RWPE1 (cell line): ENCODE measurements around the gene ACOX3.

Experiments used
- CTCF ChIA-PET: fragments of 350-600 bp; sonication (Branson Sonifier 250); formaldehyde crosslinking; extraction: SDS; loops from one replicate; lab custom pipeline; 2021; lab: Yijun Ruan, JAX
- POLR2A ChIA-PET: fragments of 400-600 bp; formaldehyde crosslinking; extraction: SDS; loops from one replicate; lab custom pipeline; 2020; ENCODE audit warnings: antibody characterized with exemption; ENCODE audit not compliant: low non-redundant PET; lab: Yijun Ruan, JAX
- DNase-seq: peaks from one replicate; pipeline ENCODE4 v3.0.0; 2012; ENCODE audit warnings: low spot score
- H3K27ac ChIP-seq: fragments of 450-650 bp; 2 replicates; pipeline ENCODE4 v1.5.1; 2017
- CTCF ChIP-seq: fragments of 450-650 bp; conservative IDR thresholded peaks from 2 replicates; pipeline ENCODE4 v1.5.1; 2017; ENCODE audit warnings: low read depth, mild to moderate bottlenecking

ACOX3 gene

DNA sequence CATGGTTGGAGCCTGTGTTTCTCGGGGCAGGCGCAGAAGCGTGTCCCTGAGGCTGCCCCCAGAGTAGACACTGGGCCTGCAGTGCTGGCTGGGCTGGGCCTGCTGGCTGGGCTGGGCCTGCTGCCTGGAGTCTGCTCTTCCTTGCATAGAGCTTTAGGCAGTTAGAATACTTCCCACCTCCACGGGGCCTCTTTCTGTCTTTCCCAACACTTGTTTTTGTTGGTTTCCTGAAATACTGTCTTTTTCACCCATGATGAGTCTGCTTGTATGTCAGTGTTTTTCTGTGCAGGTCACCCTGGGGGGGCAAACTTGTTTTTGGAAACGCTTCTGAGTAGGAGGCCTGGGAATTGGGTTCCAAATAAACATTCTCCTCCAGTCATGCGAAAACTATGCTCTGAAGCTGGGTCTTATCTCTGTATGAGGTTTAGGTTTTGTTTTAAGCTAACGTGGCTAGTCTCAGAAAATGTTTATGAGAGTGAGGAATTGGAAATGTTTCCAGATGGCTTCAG is 32.2 kb upstream of the ACOX3 start:
- no peak for TF ChIP-seq CTCF
- CTCF ChIA-PET: interaction anchor here (1.4 kb wide), 1 partner anchor 135 kb away, joined by 5 read pairs; no protein-coding TSS in a partner anchor
- H3K27ac ChIP-seq: peak overlapping the region; percentile 14; the same call in 1 of the 2 replicates
- POLR2A ChIA-PET: no interaction called here
- no peak for DNase-seq

GRCh38 chr4:8472158-8472688 is 31.7 kb upstream of the ACOX3 start:
- no peak for TF ChIP-seq CTCF
- POLR2A ChIA-PET: no interaction called here
- CTCF ChIA-PET: interaction anchor here (1.1 to 1.4 kb wide), 2 partner anchors 126 to 135 kb away, joined by 5 read pairs; no protein-coding TSS in a partner anchor

DNA sequence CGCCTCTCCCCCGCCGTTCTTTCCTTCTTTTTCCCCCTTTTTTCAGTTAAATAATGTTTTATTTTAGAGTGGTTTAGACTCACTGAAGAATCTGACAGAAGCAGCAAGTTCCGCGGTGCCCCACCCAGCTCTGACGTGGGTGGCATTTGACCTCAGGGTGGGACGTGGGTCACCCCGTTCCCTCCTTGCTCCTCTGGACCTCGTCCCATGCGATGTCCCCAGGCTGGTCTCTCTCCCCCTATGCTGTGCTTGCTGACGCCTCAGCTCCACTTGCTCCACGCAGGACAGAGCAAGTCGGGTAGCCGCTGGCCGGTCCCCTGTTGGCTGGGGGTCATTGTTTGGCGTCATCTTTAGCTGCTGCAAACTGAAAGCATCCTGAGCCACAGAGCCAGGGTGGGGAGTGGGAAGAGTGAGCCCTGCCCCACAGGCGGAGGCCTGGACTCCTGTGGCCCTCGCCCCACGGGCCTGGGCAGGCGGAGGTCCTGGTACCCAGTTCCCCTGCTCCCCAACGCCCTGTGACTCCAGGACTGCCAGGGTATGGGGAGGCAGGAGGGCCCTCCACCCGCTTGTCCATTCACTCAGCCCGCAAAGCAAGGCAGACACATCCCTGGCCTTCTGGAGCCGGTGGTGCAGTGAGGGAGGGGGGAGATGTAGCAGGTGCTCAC is 30.8 kb upstream of the ACOX3 start:
- no peak for TF ChIP-seq CTCF
- ChIA-PET CTCF (interaction anchor here (1.1 kb wide), 1 partner anchor 127 kb away, joined by 5 read pairs; no protein-coding TSS in a partner anchor), POLR2A (no interaction called here)
- no peak overlapping the region for H3K27ac ChIP-seq
- no peak for DNase-seq

More at GRCh38 chr4:8472158-8472688, 31.7 kb upstream of the ACOX3 start:
- peak overlapping the region; percentile 14; the same call in 1 of the 2 replicates for H3K27ac ChIP-seq
- no peak for DNase-seq

DNA sequence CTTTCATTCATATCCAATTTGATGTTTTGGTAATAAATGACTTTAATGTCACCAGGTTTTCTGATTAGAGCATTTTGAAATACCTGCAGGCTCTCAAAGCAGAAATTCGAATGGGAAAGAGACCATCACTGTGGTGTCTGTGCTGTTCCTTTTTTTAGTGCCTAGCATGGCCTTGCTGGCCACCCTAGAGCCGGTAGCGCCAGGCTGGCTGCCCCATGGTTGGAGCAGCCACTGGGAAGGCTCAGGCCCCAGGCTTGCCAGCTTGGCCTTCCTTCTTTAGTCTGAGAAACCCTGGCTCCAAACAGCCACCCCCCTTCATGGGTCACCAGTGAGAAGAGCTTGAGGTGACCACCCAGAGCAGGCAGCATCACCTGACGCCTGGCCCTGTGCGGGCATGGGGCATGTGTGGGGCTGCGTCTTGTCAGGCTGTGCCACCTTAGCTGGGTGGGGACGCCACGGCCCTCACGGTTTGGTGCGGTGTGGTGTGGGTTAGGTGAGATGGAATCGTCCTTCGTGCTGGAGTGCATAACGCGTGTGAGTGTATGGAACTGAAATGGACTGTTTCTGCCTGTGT is 30.0 kb upstream of the ACOX3 start:
- no peak for TF ChIP-seq CTCF
- CTCF ChIA-PET: no interaction called here
- no peak overlapping the region for H3K27ac ChIP-seq
- POLR2A ChIA-PET: no interaction called here
- no peak for DNase-seq

DNA sequence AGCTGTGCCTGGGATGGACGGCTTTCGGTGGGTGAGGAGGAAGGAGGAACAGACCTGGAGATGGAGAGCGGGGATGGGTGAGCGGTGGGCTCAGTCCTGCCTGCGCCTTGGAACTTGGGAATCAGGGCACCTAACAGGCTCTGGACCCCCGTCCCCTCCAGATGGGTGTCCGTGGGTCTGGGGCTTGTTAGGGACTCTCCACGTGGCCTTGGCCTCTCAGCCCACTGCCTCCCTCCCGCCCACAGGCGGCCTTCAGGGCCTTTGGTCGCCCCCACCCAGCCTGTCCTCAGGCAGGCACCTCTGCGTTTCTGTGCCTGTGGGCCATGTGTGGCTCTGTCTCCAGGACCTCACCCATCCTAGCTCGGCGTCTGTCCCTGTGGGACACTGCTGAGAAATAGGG is 29.0 kb upstream of the ACOX3 start:
- TF ChIP-seq CTCF: no peak
- no peak overlapping the region for H3K27ac ChIP-seq
- ChIA-PET CTCF (interaction anchor here (1.0 kb wide), 2 partner anchors 15 to 127 kb away, joined by 3 to 4 read pairs; no protein-coding TSS in a partner anchor), POLR2A (no interaction called here)
- no peak for DNase-seq

DNA sequence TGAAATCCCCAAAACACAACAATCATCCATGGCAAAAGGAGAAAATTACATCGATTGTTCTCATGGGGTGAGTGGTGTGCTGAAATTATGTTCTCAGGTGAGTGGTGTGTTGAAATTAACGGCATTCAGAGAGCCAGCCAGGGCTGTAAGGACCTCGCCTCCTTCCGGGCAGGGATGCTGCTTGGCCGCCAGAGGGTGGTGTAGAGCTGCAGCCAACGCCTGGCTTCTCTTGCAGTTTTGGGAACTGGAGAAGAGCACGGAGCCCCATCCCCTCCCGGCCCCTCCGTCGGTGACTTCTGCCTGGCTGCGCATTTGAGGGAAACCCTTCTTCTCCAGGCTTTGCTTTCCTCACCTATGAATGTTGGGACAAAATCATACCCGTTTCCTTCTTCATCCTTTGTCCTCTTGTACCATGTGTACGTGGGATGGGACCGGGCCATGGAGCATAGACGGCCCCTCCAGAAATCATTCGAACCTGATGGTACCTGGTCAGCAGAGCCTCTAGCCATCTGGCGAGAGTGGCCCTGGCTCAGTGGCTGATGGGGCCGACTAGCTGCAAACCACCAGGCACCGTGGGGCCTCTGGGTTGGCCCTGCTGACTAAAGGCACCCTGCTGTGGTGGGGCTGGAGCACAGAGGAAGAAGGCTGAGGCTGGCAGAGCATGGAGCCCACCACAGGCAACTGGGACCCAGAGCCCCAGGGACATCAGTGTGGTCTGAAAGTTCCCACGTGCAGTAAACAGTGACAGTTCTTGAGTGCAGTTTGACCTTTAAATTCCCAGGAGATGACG is 28.4 kb upstream of the ACOX3 start:
- no peak overlapping the region for H3K27ac ChIP-seq
- DNase-seq: peak; percentile 51
- CTCF ChIA-PET: interaction anchor here (0.6 to 1.1 kb wide), 4 partner anchors 15 to 232 kb away, joined by 3 to 6 read pairs (median 4); partner anchors contain the start of gene CPZ
- POLR2A ChIA-PET: no interaction called here
- peak; percentile 91 for TF ChIP-seq CTCF
